ENCODE results near the gene HAND1.

- TF ChIP-seq NFE2L1 (tag; IDR thresholded peaks at IDR 0.05; ENCODE audit: borderline replicate concordance, low read depth) (no peak), DNMT1 (IDR thresholded peaks at IDR 0.05) (no peak), CHD2 (IDR thresholded peaks at IDR 0.05; ENCODE audit: low read depth, low read length) (no peak)
Measured at GRCh38 chr5:154480847-154481246, 2.8 kb upstream of the HAND1 start.
